Peyer's patch (tissue), 4 donors: ENCODE data around the gene CTDSPL.

Experiments
- POLR2A ChIP-seq, 2 donors: fragments of 450-650 bp; IDR thresholded peaks; one replicate each; pipeline ENCODE4 v1.5.1; 2017; ENCODE audit warnings: antibody characterized with exemption in 2 of 2, mild to moderate bottlenecking in 2 of 2, moderate library complexity in 2 of 2
- TF ChIP-seq, protein P1 (sequence below), 6 experiments: fragments of 450-650 bp in 4 of 6; fragments of 200-600 bp in 2 of 6; sonication (generic) in 1 of 6; IDR thresholded peaks; one replicate each; pipeline ENCODE4 v1.5.1; 2017 to 2019; ENCODE audit warnings: antibody characterized with exemption in 6 of 6, mild to moderate bottlenecking in 3 of 6, moderate library complexity in 1 of 6

- TF ChIP-seq, protein P1, sequence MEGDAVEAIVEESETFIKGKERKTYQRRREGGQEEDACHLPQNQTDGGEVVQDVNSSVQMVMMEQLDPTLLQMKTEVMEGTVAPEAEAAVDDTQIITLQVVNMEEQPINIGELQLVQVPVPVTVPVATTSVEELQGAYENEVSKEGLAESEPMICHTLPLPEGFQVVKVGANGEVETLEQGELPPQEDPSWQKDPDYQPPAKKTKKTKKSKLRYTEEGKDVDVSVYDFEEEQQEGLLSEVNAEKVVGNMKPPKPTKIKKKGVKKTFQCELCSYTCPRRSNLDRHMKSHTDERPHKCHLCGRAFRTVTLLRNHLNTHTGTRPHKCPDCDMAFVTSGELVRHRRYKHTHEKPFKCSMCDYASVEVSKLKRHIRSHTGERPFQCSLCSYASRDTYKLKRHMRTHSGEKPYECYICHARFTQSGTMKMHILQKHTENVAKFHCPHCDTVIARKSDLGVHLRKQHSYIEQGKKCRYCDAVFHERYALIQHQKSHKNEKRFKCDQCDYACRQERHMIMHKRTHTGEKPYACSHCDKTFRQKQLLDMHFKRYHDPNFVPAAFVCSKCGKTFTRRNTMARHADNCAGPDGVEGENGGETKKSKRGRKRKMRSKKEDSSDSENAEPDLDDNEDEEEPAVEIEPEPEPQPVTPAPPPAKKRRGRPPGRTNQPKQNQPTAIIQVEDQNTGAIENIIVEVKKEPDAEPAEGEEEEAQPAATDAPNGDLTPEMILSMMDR (IDR thresholded peaks at IDR 0.05): no peak
- no peak for TF ChIP-seq POLR2A (IDR thresholded peaks at IDR 0.05)
Observed at GRCh38 chr3:37957539-37957936, 95.9 kb downstream of the CTDSPL start.
